T-cell (primary cell): ENCODE data around the gene PROX2. TPM values are rescaled to one million over a fixed set of nuclear protein-coding genes. Genes with fewer than 3 reads are reported as not detected.

Experiments
- ATAC-seq, 4 experiments: fragments of 200-7000 bp in 3 of 4; fragments of 150-1000 bp in 1 of 4; cut with Tn5 transposase; replicated peaks in 1 of 4; 1 replicate in 3 of 4; 2 replicates in 1 of 4; pipeline ENCODE4 v1.10.0; 2021; ENCODE audit warnings: moderate library complexity in 3 of 4, mild to moderate bottlenecking in 2 of 4, moderate number of reproducible peaks in 1 of 4
- CTCF ChIA-PET, 2 donors: fragments of 300-600 bp; sonication (Branson Sonifier 250); formaldehyde crosslinking; loops; one replicate each; lab custom pipeline; 2022; ENCODE audit warnings: antibody characterized with exemption in 2 of 2; lab: Charles Lee
- POLR2A ChIA-PET, 2 donors: fragments of 300-600 bp; sonication (Branson Sonifier 250); formaldehyde crosslinking; loops; one replicate each; lab custom pipeline; 2022; ENCODE audit warnings: antibody characterized with exemption in 2 of 2; lab: Charles Lee
- DNase-seq, 35 experiments: peaks; one replicate each; pipeline versions ENCODE4 v3.0.0 to v3.0.0-alpha.2; 2013 to 2023
- H3K27ac ChIP-seq: one replicate; pipeline ENCODE4 v1.5.1; 2013; ENCODE audit warnings: low read length
- H3K27me3 ChIP-seq, 2 experiments: replicated peaks in 1 of 2; 1 replicate in 1 of 2; 2 replicates in 1 of 2; pipeline versions ENCODE4 v1.6.1 to v1.7.0; 2013; ENCODE audit warnings: low read length in 1 of 2, mixed read lengths in 1 of 2; ENCODE audit not compliant: control insufficient read depth in 2 of 2, insufficient read depth in 2 of 2; ENCODE audit errors: extremely low read depth in 1 of 2
- H3K36me3 ChIP-seq, 2 donors: 1 replicate in 1 of 2; 2 replicates in 1 of 2; pipeline versions ENCODE4 v1.6.1 to v1.7.0; 2013; ENCODE audit warnings: low read length in 1 of 2; ENCODE audit not compliant: control insufficient read depth in 2 of 2, insufficient read depth in 1 of 2; ENCODE audit errors: extremely low read depth in 1 of 2
- H3K4me1 ChIP-seq, 2 experiments: 1 replicate in 1 of 2; 2 replicates in 1 of 2; pipeline versions ENCODE4 v1.6.1 to v1.7.0; 2013; ENCODE audit warnings: low read length in 2 of 2, mixed read lengths in 1 of 2; ENCODE audit not compliant: insufficient read depth in 2 of 2, control insufficient read depth in 1 of 2; ENCODE audit errors: extremely low read depth in 1 of 2
- H3K4me3 ChIP-seq, 2 donors: 1 replicate in 1 of 2; 2 replicates in 1 of 2; pipeline versions ENCODE4 v1.5.1 to v1.7.0; 2013; ENCODE audit warnings: mild to moderate bottlenecking in 2 of 2, low read length in 1 of 2, moderate library complexity in 1 of 2; ENCODE audit not compliant: control insufficient read depth in 1 of 2; ENCODE audit errors: extremely low read depth in 1 of 2
- H3K9me3 ChIP-seq: 2 replicates; pipeline ENCODE4 v1.7.0; 2013
- H3K27ac Mint-ChIP-seq, 2 donors: one replicate each; pipeline ENCODE4 v1.8.0; 2020 to 2021; ENCODE audit warnings: mild to moderate bottlenecking in 2 of 2, mixed read lengths in 2 of 2
- H3K27me3 Mint-ChIP-seq, 2 donors: one replicate each; pipeline ENCODE4 v1.8.0; 2021 to 2022; ENCODE audit warnings: mixed read lengths in 2 of 2
- H3K36me3 Mint-ChIP-seq: one replicate; pipeline ENCODE4 v1.8.0; 2021; ENCODE audit warnings: mixed read lengths
- H3K4me1 Mint-ChIP-seq, 3 donors: one replicate each; pipeline ENCODE4 v1.8.0; 2020 to 2022; ENCODE audit warnings: mixed read lengths in 3 of 3, mild to moderate bottlenecking in 1 of 3
- H3K4me3 Mint-ChIP-seq, 3 donors: one replicate each; pipeline ENCODE4 v1.8.0; 2020 to 2022; ENCODE audit warnings: mild to moderate bottlenecking in 3 of 3, mixed read lengths in 3 of 3, moderate library complexity in 3 of 3
- H3K9me3 Mint-ChIP-seq, 3 donors: one replicate each; pipeline ENCODE4 v1.8.0; 2020 to 2022; ENCODE audit warnings: mixed read lengths in 3 of 3
- WGBS: methylation state at CpG from one replicate; pipeline ENCODE4 v1.1.5; 2013; ENCODE audit warnings: missing lambda C conversion rate; ENCODE audit not compliant: insufficient coverage; 5-methylcytosine and 5-hydroxymethylcytosine counted together
- total RNA-seq, 35 experiments: library from RNA in 6 of 35; stranded (reverse) in 6 of 35; fragments of 120-200 nt in 1 of 35; gene quantifications; one replicate each; pipeline versions ENCODE4 v1.2.1 to v1.2.4 and lab custom pipeline; 2013 to 2026

Gene PROX2
- total RNA-seq, 5 donors from 2014 or later (not counting 1 experiment from before 2014, with no cell fraction given) = 0.10 to 0.12 TPM; not detected in 3

DNA sequence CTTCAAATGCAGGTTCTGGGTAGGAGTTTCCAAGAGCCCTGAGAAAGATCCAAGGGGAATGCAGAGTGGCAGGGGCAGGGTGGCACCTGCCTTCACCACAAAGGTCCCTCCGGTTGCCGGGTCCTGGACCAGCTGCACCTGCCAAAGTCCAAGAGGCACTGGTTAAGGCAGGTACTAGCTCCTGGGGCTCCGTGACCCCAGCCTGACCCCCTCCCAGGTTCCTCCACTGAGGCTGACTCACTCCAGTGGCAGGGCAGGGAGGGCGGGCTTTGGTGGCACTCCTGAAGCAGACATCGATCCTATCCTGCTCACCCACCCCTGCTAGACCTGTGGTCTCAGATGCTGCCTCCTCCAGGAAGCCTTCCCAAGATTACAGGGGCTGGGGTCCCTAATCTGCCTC, 35.8 kb upstream of the PROX2 start:
- H3K27ac Mint-ChIP-seq = no peak overlapping the region
- peaks cover 0 to 5% (median 3%) of the 10 kb centered on the region in 3 donors for H3K4me1 Mint-ChIP-seq
- no peak for DNase-seq
- H3K27ac ChIP-seq = no peak overlapping the region
- peaks cover 0 to 8% of the 10 kb centered on the region in 2 experiments for H3K4me1 ChIP-seq
- H3K36me3 Mint-ChIP-seq = no peaks in the 10 kb centered on the region
- CTCF ChIA-PET = no interaction called here
- no peaks in the 10 kb centered on the region for H3K9me3 Mint-ChIP-seq
- WGBS = 94% methylated on average over 5 of the region's 5 CpGs
- no peaks in the 10 kb centered on the region for H3K9me3 ChIP-seq
- H3K4me3 ChIP-seq = no peak overlapping the region
- H3K27me3 ChIP-seq = peaks cover 0 to 3% of the 10 kb centered on the region in 2 experiments
- no peaks in the 10 kb centered on the region for H3K27me3 Mint-ChIP-seq
- ATAC-seq = no peak
- POLR2A ChIA-PET = no interaction called here
- no peaks in the 10 kb centered on the region for H3K36me3 ChIP-seq
- H3K4me3 Mint-ChIP-seq = no peak overlapping the region

DNA sequence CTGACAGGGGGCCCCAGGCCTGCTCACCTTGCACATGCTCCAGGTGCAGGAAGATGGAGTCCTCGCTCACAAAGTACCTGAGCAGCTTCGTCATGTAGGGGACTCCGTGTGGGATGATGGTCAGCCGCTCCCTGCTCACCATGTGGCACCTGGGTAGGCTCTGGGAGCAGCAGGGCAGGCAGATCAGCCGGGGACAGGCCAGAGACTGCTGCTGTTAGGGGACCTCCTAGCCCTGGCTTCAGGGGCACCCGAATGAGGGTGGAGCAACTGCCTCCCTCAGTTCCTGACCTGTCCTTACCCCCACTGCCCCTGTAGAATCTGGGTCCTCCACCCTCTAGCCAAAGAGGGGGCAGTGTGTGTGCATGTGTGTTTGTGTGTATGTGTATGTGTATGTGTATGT, 35.3 kb upstream of the PROX2 start:
- ATAC-seq = no peak
- DNase-seq = no peak
- WGBS = 75% methylated on average over 5 of the region's 6 CpGs
- Mint-ChIP-seq H3K36me3 (no peaks in the 10 kb centered on the region), H3K4me3 (no peak overlapping the region), H3K9me3 (no peaks in the 10 kb centered on the region), H3K4me1 (peaks cover 0 to 5% (median 3%) of the 10 kb centered on the region in 3 donors), H3K27ac (no peak overlapping the region), H3K27me3 (no peaks in the 10 kb centered on the region)
- Histone ChIP-seq H3K27ac (no peak overlapping the region), H3K27me3 (peaks cover 0 to 3% of the 10 kb centered on the region in 2 experiments), H3K9me3 (no peaks in the 10 kb centered on the region), H3K36me3 (peaks cover 0 to 2% of the 10 kb centered on the region in 2 donors), H3K4me1 (peaks cover 0 to 8% of the 10 kb centered on the region in 2 experiments), H3K4me3 (no peak overlapping the region)
- ChIA-PET POLR2A (no interaction called here), CTCF (interaction anchor here in 1 of 2 donors (1.4 kb wide), 1 partner anchor 52 kb away, joined by 3 read pairs; no protein-coding TSS in a partner anchor)

DNA sequence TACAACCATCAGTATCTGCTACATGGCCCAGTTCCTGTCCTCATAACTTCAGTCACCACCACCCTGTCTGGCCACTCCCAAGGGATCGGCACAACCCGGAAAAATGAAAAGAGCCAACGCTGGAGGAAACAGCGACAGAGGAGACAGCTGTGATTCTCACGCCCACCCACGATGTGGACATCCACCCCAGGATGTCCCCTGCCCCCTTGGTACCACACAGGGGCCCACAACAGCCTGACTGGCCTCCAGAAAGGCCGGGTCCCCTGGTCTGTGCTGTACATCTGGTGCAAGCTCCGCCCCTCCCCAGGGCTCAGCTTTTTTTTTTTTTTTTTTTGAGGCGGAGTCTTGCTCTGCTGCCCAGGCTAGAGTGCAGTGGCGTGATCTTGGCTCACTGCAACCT, 34.6 kb upstream of the PROX2 start:
- DNase-seq (no peak), ATAC-seq (no peak)
- CTCF ChIA-PET = interaction anchor here (0.5 to 1.4 kb wide), 6 partner anchors 11 to 154 kb away, joined by 3 to 5 read pairs (median 4); no protein-coding TSS in a partner anchor
- Mint-ChIP-seq H3K4me3 (no peak overlapping the region), H3K9me3 (no peaks in the 10 kb centered on the region), H3K27me3 (no peaks in the 10 kb centered on the region), H3K4me1 (peaks cover 0 to 8% (median 7%) of the 10 kb centered on the region in 3 donors), H3K27ac (no peak overlapping the region), H3K36me3 (no peaks in the 10 kb centered on the region)
- WGBS = 84% methylated on average over 8 of the region's 10 CpGs
- peaks cover 0 to 14% of the 10 kb centered on the region in 2 experiments for H3K4me1 ChIP-seq
- H3K4me3 ChIP-seq = no peak overlapping the region
- H3K9me3 ChIP-seq = no peaks in the 10 kb centered on the region
- peaks cover 0 to 3% of the 10 kb centered on the region in 2 experiments for H3K27me3 ChIP-seq
- H3K27ac ChIP-seq = no peak overlapping the region
- POLR2A ChIA-PET = no interaction called here
- peaks cover 0 to 3% of the 10 kb centered on the region in 2 donors for H3K36me3 ChIP-seq

DNA sequence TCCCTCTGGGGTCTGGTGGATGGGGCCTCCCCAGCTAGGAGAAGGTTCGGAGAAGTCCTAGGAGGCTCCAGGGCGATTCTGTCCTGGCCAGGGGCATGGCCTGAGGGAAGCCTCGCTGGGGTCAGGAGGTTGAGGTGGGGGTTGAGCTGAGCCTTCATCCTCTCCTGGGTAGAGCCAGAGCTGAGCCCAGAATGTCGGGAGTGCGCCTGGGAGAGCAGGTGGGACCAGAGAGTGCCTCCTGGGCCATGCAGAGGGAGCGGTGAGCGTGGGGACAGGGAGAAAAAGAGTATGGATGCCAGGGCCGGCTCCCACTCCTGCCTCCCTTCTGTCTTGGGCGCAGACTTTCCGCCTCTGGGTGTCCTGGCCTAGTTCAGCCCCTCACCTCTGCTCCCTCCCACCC, 34.0 kb upstream of the PROX2 start:
- Histone ChIP-seq H3K27ac (no peak overlapping the region), H3K9me3 (no peaks in the 10 kb centered on the region), H3K4me3 (no peak overlapping the region), H3K4me1 (peaks cover 0 to 17% of the 10 kb centered on the region in 2 experiments), H3K27me3 (peaks cover 0 to 3% of the 10 kb centered on the region in 2 experiments), H3K36me3 (peaks cover 0 to 5% of the 10 kb centered on the region in 2 donors)
- WGBS = 90% methylated on average over 8 of the region's 10 CpGs
- Mint-ChIP-seq H3K27ac (no peak overlapping the region), H3K4me3 (no peak overlapping the region), H3K4me1 (peaks cover 0 to 11% (median 9%) of the 10 kb centered on the region in 3 donors), H3K36me3 (no peaks in the 10 kb centered on the region), H3K27me3 (no peaks in the 10 kb centered on the region), H3K9me3 (no peaks in the 10 kb centered on the region)
- POLR2A ChIA-PET = no interaction called here
- CTCF ChIA-PET = interaction anchor here (0.5 to 1.4 kb wide), 4 partner anchors 12 to 155 kb away, joined by 3 to 5 read pairs (median 3); no protein-coding TSS in a partner anchor
- ATAC-seq = no peak
- DNase-seq = no peak

DNA sequence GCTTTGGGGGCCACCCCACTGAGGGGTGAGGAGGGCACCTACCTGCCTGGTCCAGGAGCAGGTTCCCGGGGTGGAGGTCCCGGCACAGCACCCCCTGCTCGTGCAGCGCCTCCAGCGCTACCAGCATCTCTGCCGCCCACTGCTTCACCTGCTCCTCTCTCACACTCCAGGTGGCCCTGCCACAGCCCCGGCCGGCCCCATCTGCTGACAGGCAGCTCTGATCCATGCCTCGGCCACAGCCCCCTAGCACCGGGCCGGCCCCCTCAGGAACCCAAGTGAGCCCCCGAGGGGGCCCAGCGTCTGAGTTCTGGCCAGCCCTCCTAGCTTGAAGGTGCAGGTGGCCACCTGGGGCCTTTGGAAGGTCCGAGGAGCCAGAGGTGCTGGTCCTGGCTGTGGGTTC, 33.6 kb upstream of the PROX2 start:
- peaks cover 0 to 11% (median 10%) of the 10 kb centered on the region in 3 donors for H3K4me1 Mint-ChIP-seq
- no peak overlapping the region for H3K27ac ChIP-seq
- ATAC-seq = no peak

DNA sequence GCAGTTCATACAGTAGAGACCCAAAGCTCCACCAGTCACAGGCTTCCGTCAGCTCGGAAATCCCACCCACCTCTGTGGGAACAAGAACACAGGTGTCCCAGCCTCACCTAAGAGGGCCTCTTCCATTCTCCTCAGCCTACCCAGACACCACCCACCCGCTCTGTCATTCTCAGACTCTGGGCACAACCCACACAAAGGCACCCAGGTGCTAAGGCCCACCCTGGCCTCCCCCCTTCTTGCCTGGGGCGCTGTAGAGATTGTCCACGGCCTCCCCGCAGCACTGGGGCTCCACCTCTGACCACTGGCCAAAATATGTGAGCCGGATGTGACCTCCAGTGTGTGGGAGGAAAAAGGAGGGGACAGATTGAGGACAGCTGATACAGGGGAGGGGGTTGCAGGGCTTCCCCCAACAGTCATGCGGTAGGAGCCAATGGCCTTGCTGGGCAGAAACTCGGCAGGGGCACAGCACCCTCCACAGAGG, 33.0 kb upstream of the PROX2 start:
- no peaks in the 10 kb centered on the region for H3K36me3 Mint-ChIP-seq
- 94% methylated on average over 5 of the region's 9 CpGs for WGBS
- no peak overlapping the region for H3K4me3 ChIP-seq
- CTCF ChIA-PET = interaction anchor here (0.5 to 6.8 kb wide), 3 partner anchors 46 to 305 kb away, joined by 10 to 166 read pairs (median 79); no protein-coding TSS in a partner anchor
- H3K9me3 Mint-ChIP-seq = no peaks in the 10 kb centered on the region
- H3K4me1 Mint-ChIP-seq = peaks cover 0 to 11% (median 11%) of the 10 kb centered on the region in 3 donors
- no peaks in the 10 kb centered on the region for H3K27me3 Mint-ChIP-seq
- H3K4me3 Mint-ChIP-seq = no peak overlapping the region
- H3K36me3 ChIP-seq = peaks cover 0 to 15% of the 10 kb centered on the region in 2 donors
- ATAC-seq (no peak), DNase-seq (no peak)
- H3K4me1 ChIP-seq = peaks cover 0 to 17% of the 10 kb centered on the region in 2 experiments
- H3K27ac ChIP-seq = no peak overlapping the region
- no peak overlapping the region for H3K27ac Mint-ChIP-seq
- POLR2A ChIA-PET = interaction anchor here (0.5 to 0.6 kb wide), 2 partner anchors 143 to 340 kb away, joined by 6 read pairs; no protein-coding TSS in a partner anchor
- H3K9me3 ChIP-seq = no peaks in the 10 kb centered on the region
- peaks cover 0 to 3% of the 10 kb centered on the region in 2 experiments for H3K27me3 ChIP-seq

More for the DNA sequence above, 33.6 kb upstream of the PROX2 start:
- H3K4me1 ChIP-seq = peaks cover 0 to 17% of the 10 kb centered on the region in 2 experiments
- H3K27me3 ChIP-seq = peaks cover 0 to 3% of the 10 kb centered on the region in 2 experiments
- H3K9me3 ChIP-seq = no peaks in the 10 kb centered on the region
- WGBS = 92% methylated on average over 11 of the region's 14 CpGs
- H3K4me3 ChIP-seq = no peak overlapping the region
- H3K9me3 Mint-ChIP-seq = no peaks in the 10 kb centered on the region
- no peak overlapping the region for H3K27ac Mint-ChIP-seq
- H3K36me3 Mint-ChIP-seq = no peaks in the 10 kb centered on the region
- POLR2A ChIA-PET = interaction anchor here in 1 of 2 donors (0.5 kb wide), 1 partner anchor 339 kb away, joined by 6 read pairs; no protein-coding TSS in a partner anchor
- no peak for DNase-seq
- CTCF ChIA-PET = interaction anchor here (0.5 to 1.4 kb wide), 3 partner anchors 12 to 306 kb away, joined by 3 to 10 read pairs (median 3); no protein-coding TSS in a partner anchor
- no peaks in the 10 kb centered on the region for H3K27me3 Mint-ChIP-seq
- H3K4me3 Mint-ChIP-seq = no peak overlapping the region
- H3K36me3 ChIP-seq = peaks cover 0 to 9% of the 10 kb centered on the region in 2 donors
